ENCODE measurements around the gene CAPZA2.
"Not testable (repeated sequence)": the region's sequence is repeated elsewhere in the genome, so short reads cannot be mapped to it uniquely, and the experiment has no call there.

CAPZA2 gene

DNA sequence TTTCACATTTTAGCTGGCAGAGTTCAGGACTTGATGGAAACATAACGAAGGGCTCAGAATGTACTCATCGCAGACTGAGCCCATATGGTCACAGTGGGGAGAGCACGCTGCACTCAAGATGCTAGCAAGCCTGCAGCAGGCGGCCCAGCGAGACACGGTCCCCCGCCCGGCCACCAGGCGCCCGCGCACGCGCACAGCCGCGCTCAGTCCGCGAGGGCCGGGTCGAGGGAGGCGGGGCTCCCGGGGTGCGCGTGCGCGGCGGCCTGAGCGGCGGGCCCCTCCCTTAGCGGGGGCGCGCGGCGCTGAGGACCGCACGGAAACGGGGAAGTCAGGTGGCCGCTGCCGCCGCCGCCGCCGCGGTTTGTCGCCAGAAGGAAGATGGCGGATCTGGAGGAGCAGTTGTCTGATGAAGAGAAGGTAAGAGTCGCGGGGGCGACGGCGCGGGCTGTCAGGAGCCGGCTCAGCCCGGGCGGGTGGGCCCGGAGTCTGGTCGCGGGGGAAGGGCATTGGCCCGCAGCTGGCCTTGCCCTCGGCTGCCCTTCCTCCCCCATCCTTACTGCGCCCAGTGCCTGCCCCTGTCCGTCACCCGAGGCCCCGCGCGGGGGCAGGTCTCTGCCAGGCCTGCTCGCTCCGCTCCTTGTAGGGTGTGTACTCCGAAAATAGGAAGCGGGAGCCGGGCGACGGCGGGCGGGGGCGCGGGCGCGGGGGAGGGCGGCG lies at the start of gene CAPZA2:
CAPZA2 (plus strand) TSS at position 354 of the 717 bp plus-strand sequence; CDS start at position 379, 25 bp downstream.
- ChIA-PET POLR2A (no interaction called here), CTCF (interaction anchor here (0.6 kb wide), 1 partner anchor 11 kb away, joined by 3 read pairs; no protein-coding TSS in a partner anchor)
- TF ChIP-seq, protein P1, sequence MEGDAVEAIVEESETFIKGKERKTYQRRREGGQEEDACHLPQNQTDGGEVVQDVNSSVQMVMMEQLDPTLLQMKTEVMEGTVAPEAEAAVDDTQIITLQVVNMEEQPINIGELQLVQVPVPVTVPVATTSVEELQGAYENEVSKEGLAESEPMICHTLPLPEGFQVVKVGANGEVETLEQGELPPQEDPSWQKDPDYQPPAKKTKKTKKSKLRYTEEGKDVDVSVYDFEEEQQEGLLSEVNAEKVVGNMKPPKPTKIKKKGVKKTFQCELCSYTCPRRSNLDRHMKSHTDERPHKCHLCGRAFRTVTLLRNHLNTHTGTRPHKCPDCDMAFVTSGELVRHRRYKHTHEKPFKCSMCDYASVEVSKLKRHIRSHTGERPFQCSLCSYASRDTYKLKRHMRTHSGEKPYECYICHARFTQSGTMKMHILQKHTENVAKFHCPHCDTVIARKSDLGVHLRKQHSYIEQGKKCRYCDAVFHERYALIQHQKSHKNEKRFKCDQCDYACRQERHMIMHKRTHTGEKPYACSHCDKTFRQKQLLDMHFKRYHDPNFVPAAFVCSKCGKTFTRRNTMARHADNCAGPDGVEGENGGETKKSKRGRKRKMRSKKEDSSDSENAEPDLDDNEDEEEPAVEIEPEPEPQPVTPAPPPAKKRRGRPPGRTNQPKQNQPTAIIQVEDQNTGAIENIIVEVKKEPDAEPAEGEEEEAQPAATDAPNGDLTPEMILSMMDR (IDR thresholded peaks at IDR 0.05; ENCODE audit: control extremely low read depth, extremely low read depth, low read depth, missing control alignments): no peak
- peak; percentile 100 for DNase-seq (ENCODE audit: extremely low spot score)

DNA sequence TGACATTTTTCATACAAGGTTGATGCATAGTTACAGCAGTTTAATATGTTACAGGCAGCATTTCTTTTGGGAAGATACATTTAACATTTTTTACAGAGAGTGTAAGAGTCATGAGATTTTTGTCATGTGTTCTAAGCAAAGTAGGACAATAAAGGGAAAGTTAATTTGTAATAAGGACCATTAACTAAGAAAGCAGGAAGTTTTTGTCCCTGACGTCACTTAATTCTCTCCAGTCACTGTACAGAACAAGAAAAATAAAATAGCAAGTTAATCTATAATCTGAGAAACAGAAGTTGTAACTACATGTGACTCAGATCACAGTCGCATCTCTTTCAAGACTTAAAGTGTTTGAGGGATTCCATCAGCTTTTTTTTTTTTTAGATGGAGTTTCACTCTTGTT lies 49.5 kb upstream of the CAPZA2 start:
- DNase-seq (ENCODE audit: extremely low spot score): no peak
- TF ChIP-seq, protein P1 (IDR thresholded peaks at IDR 0.05; ENCODE audit: control extremely low read depth, extremely low read depth, low read depth, missing control alignments): no peak
- POLR2A ChIA-PET: no interaction called here
- CTCF ChIA-PET: interaction anchor here (2.0 kb wide), 2 partner anchors 22 to 222 kb away, joined by 6 to 8 read pairs; no protein-coding TSS in a partner anchor

DNA sequence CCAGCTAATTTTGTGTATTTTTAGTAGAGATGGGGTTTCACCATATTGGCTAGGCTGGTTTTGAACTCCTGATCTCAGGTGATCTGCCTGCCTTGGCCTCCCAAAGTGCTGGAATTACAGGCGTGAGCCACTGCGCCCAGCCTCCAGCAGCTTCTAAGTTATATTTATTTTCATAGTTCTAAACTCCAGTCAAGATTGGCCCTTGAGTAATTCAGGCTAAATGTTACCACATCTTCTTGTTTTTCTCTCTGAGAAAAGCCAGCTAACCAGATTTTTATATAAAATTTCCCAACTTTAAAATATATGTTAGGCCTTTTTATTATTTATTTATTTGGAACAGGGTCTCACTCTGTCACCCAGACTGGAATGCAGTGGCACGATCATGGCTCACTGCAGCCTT lies 49.0 kb upstream of the CAPZA2 start:
- not testable (repeated sequence) for DNase-seq (ENCODE audit: extremely low spot score)
- CTCF ChIA-PET: interaction anchor here (2.0 kb wide), 2 partner anchors 22 to 222 kb away, joined by 6 to 8 read pairs; no protein-coding TSS in a partner anchor

DNA sequence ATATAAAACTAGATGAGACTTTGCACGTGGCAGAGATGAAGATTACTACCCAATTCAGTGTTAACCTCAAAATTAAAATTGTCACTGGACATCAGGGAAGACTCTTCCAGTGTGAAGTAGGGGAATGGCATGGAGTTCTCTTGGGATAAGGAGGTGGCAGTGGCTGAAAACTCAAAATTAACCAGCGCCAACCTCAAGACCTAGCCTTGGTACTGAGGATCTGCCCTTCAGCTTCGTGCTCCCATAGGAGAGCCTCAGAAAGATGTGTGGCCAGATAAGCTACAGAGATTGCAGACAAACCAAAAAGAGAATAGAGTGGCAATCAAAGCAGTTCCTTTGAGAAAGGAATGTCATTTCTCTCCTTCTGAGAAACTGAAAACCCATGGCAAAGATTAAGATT lies 47.3 kb upstream of the CAPZA2 start:
- ChIA-PET POLR2A (no interaction called here), CTCF (interaction anchor here (1.0 to 3.2 kb wide), 3 partner anchors 13 to 223 kb away, joined by 3 to 12 read pairs (median 6); no protein-coding TSS in a partner anchor)
- TF ChIP-seq, protein P1 (IDR thresholded peaks at IDR 0.05; ENCODE audit: control extremely low read depth, extremely low read depth, low read depth, missing control alignments): no peak
- DNase-seq (ENCODE audit: extremely low spot score): no peak

More for the DNA sequence above, 49.0 kb upstream of the CAPZA2 start:
- POLR2A ChIA-PET: not testable (repeated sequence)

DNA sequence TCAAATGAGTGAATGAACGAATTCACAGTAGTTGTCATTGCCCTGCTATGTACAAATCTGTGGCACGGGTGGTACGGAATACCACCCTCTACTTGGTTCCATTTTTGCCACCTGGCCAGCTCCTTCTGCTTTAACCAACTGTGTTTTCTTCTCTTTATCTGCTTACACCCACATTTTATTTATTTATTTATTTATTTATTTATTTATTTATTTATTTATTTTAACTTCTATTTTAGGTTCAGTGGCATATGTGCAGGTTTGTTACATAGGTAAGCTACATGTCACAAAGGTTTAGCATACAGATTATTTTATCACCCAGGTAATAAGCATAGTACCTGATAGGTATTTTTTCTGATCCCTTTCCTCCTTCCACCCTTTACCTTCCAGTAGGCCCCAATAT lies 42.2 kb upstream of the CAPZA2 start:
- TF ChIP-seq, protein P1 (IDR thresholded peaks at IDR 0.05; ENCODE audit: control extremely low read depth, extremely low read depth, low read depth, missing control alignments): no peak
- ChIA-PET POLR2A (no interaction called here), CTCF (interaction anchor here (1.2 to 1.6 kb wide), 2 partner anchors 229 to 582 kb away, joined by 3 to 6 read pairs; no protein-coding TSS in a partner anchor)
- no peak for DNase-seq (ENCODE audit: extremely low spot score)

DNA sequence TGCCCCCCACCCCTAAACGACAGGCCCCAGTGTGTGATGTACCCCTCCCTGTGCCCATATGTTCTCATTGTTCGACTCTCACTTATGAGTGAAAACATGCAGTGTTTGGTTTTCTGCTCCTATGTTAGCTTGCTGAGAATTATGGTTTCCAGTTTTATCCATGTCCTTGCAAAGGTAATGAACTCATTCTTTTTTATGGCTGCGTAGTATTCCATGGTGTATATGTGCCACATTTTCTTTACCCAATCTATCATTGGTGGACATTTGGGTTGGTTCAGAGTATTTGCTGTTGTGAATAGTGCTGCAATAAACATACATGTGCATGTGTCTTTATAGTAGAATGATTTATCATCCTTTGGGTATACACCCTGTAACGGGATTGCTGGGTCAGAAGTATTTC lies 40.7 kb upstream of the CAPZA2 start:
- POLR2A ChIA-PET; DNase-seq (ENCODE audit: extremely low spot score); CTCF ChIA-PET: not testable (repeated sequence)

DNA sequence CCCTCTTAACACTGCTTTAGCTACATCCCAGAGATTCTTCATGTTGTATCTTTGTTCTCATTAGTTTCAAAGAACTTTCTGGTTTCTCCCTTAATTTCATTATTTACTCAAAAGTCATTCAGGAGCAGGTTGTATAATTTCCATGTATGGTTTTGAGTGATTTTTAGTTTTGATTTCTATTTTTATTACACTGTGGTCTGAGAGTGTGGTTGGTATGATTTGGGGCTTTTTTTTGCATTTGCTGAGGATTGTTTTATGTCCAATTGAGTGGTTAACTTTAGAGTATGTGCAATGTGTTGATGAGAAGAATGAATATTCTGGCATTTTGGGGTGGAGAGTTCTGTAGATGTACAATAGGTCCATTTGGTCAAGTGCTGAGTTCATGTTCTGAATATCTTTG lies 37.9 kb upstream of the CAPZA2 start:
- no peak for DNase-seq (ENCODE audit: extremely low spot score)
- ChIA-PET CTCF (no interaction called here), POLR2A (no interaction called here)
- TF ChIP-seq, protein P1 (IDR thresholded peaks at IDR 0.05; ENCODE audit: control extremely low read depth, extremely low read depth, low read depth, missing control alignments): no peak
